RPMI8226 (cell line): Measurements from ENCODE around the gene ACKR2.

ENCODE experiments used
- DNase-seq: peaks from one replicate; pipeline ENCODE4 v3.0.0-alpha.2; 2015

ACKR2 gene

DNA sequence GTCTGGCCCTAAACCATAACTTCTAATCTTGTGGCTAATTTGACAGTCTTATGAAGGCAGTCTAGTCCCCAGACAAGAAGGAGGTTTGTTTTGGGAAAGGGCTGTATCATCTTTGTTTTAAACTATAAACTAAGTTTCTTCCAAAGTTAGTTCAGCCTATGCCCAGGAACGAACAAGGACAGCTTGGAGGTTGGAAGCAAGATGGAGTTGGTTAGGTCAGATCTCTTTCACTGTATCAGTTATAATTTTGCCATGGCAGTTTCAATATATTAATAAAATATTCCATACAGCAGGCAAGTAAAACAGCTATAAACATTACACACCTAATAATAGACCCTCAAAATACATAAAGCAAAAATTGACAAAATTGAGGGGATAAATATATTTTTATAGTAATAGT is 83.6 kb downstream of the ACKR2 start:
- no peak for DNase-seq

DNA sequence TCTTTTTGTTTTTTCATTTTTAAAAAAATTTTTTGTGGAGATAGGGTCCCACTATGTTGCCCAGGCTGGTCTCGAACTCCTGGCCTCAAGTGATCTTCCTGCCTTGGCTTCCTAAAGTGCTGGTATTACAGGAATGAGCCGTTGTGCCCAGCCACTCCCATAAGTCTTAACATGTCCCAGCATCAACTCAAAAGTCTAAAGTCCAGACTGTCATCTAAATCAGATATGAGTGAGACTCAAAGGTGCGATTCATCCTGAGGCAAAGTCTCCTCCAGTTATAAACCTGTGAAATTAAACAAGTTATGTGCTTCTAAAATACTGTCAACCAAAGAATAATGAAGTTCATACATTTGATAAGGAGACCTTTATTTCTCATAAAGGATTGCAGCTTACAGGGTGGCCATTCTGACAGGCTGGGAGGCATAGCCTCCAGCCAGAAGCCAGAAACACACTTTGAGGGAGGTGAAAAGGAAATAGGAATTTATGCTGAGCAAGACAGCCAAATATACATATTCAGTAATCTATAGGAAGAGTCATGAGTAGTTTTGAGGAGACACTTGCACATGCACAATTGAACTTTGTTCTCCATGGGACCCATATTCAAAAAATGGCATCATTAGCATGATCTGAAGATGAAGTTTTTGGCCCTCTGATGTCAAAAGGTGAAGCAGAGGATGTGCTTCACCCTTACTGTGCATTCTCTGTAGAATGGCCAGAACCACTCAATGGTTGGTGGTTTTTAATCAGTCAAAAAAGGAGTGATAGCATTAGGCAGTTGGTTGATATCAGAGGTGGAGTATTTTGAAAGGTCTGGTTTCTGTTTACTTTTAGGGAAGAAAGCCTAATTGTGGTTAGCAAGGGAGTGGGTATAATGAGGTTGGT is 85.7 kb downstream of the ACKR2 start:
- DNase-seq = no peak

- DNase-seq = no peak
Measured at GRCh38 chr3:42895580-42895868, 86.3 kb downstream of the ACKR2 start.

DNA sequence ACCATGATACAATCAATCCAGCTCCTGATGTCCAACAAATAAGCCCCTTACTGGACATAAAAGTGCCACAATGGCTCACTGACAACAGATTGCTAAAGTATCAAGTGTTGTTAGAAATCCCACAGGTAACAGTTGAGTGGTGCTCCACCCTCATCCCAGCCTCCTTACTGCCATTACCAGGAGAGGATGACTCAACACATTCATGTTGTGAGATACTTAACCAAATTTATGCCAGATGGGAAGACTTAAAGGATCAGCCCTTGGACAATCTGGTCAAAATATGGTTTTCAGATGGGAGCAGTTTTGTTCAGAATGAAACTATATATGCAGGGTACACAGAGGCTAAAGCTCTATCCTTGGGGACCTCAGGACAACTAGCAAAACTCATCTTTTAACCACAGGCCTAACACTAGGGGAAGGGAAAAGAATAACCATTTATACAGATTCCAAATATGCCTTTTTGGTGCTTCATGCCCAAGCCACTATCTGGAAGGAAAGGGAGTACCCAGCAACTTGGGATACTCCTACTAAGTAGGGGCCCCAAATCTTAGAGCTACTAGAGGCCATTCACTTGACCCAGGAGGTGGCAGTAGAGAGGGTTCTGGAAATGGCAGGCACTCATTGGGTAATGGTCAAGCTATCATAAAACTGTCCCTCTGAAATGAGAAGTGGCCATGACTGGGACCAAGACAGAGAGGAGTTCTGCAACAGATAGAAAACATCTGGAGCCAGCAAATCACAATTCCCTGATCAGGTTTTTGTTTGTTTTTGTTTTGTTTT is 89.8 kb downstream of the ACKR2 start:
- DNase-seq = no peak

- DNase-seq = no peak
Measured at GRCh38 chr3:42900226-42901072, 91.2 kb downstream of the ACKR2 start.

DNA sequence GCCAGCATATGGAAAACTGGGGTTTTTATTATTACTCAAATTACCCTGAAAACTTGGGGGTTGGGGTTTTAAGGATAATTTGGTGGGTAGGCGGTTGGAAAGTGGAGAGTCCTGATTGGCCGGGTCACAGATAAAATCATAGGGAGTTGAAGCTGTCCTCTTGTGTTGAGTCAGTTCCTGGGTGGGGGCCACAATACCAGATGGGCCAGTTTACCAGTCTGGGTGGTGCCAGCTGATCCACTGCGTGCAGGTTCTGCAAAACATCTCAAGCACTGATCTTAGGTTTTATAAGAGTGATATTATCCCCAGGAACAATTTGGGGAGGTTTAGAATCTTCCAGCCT is 91.8 kb downstream of the ACKR2 start:
- DNase-seq = no peak

- DNase-seq = no peak
Measured at GRCh38 chr3:42902257-42902656, 93.0 kb downstream of the ACKR2 start.

DNA sequence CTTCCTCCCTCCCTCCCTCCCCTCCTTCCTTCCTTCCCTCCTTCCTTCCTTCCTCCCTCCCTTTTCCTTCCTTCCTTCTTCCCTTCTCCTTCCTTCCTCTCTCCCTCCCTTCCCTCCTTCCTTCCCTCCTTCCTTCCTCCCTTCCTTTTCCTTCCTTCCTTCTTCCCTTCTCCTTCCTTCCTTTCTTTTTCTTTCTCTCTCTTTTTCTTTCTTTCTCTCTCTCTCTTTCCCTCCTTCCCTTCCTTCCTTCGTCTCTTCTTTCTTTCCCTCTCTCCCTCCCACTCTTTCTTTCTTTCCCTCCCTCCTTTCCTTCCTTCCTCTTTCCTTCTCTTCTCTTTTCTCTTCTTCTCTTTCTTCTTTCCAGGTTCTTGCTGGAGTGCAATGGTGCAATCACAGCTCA is 94.8 kb downstream of the ACKR2 start:
- no peak for DNase-seq

GRCh38 chr3:42905740-42906069 is 96.5 kb downstream of the ACKR2 start:
- no peak for DNase-seq

GRCh38 chr3:42906070-42906847 is 97.0 kb downstream of the ACKR2 start, which contains the start of gene ZNF662:
Gene ZNF662, plus strand, starts transcription at chr3:42906142. Its CDS starts 1,973 bp downstream, at chr3:42908115.
- DNase-seq = no peak

GRCh38 chr3:42906848-42907183 is 97.6 kb downstream of the ACKR2 start:
- no peak for DNase-seq

DNA sequence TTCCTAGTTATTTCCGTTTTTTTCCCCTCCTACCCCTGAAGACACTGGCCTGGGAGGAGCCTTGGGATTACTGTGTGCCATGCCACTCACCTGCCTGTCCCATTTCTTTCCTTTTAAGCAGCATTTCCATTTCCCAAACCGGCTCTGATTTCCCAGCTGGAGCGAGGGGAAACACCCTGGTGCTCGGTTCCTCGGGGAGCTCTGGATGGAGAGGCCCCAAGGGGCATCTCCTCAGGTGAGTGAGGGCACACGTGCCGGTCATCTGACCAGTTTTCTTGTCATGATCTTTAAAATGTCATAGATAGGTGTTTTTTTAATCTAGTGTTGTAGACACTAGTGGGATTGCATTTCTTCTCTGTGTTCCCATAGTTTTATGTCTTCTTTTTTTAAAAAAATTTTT is 99.4 kb downstream of the ACKR2 start:
- no peak for DNase-seq

GRCh38 chr3:42911551-42911950 is 102.3 kb downstream of the ACKR2 start:
- DNase-seq = no peak

DNA sequence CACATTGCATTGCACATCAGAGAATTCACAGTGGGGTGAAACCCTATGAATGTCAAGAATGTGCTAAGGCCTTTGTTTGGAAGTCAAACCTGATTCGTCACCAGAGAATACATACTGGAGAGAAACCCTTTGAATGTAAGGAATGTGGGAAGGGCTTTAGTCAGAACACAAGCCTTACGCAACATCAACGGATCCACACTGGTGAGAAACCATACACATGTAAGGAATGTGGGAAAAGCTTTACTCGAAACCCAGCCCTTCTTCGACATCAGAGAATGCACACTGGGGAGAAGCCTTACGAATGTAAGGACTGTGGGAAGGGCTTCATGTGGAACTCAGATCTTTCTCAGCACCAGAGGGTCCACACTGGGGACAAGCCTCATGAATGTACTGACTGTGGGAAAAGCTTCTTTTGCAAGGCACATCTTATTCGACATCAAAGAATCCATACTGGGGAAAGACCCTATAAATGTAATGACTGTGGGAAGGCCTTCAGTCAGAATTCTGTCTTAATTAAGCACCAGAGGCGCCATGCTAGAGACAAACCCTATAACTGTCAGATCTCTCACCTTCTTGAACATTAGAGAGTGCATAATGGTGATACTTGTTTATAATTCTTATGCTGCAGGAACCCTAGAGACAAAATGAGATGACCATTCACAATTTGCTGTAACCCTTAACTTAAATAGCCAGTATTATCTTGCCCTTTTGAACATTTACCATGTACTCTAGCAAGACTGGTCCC is 105.7 kb downstream of the ACKR2 start:
- no peak for DNase-seq
